Esophagus muscularis mucosa (tissue), 4 donors: ENCODE results near the gene LCN15. TPM values are rescaled to one million over a fixed set of nuclear protein-coding genes. Genes with fewer than 3 reads are reported as not detected.

Source experiments
- DNase-seq: peaks from one replicate; pipeline ENCODE4 v3.0.0-alpha.2; 2017; ENCODE audit errors: extremely low spot score
- H3K27ac ChIP-seq, 4 donors: fragments of 200-600 bp; sonication (generic); replicated peaks in 1 of 4; 1 replicate in 3 of 4; 2 replicates in 1 of 4; pipeline ENCODE4 v1.5.1; 2016 to 2019; ENCODE audit warnings: mild to moderate bottlenecking in 1 of 4
- H3K27me3 ChIP-seq, 4 donors: fragments of 200-600 bp; sonication (generic); one replicate each; pipeline versions ENCODE4 v1.5.1 to v1.6.0; 2016 to 2019
- H3K36me3 ChIP-seq, 4 donors: fragments of 200-600 bp; sonication (generic); one replicate each; pipeline ENCODE4 v1.5.1; 2016 to 2019
- H3K4me1 ChIP-seq, 4 donors: fragments of 200-600 bp; sonication (generic); one replicate each; pipeline ENCODE4 v1.5.1; 2016 to 2019
- H3K4me3 ChIP-seq, 4 donors: fragments of 200-600 bp; sonication (generic); 1 replicate in 2 of 4; 2 replicates in 2 of 4; pipeline ENCODE4 v1.5.1; 2016 to 2019; ENCODE audit warnings: mild to moderate bottlenecking in 4 of 4, moderate library complexity in 1 of 4
- H3K9me3 ChIP-seq, 4 donors: fragments of 200-600 bp; sonication (generic); 1 replicate in 3 of 4; 2 replicates in 1 of 4; pipeline ENCODE4 v1.5.1; 2016 to 2019
- EP300 ChIP-seq: sonication (generic); formaldehyde crosslinking; IDR thresholded peaks from one replicate; pipeline ENCODE4 v1.6.1; 2017; ENCODE audit warnings: antibody characterized with exemption
- POLR2A ChIP-seq: fragments of 450-650 bp; IDR thresholded peaks from one replicate; pipeline ENCODE4 v1.6.1; 2017; ENCODE audit warnings: antibody characterized with exemption, moderate library complexity, mild to moderate bottlenecking, low read depth
- POLR2AphosphoS5 ChIP-seq, 2 donors: sonication (generic); formaldehyde crosslinking; IDR thresholded peaks; one replicate each; pipeline ENCODE4 v1.6.1; 2017; ENCODE audit warnings: antibody characterized with exemption in 2 of 2
- WGBS: methylation state at CpG from one replicate; pipeline ENCODE4 v1.1.5; 2018; 5-methylcytosine and 5-hydroxymethylcytosine counted together
- intact Hi-C: fragments of 100-400 bp; cut with DNase I; formaldehyde crosslinking; loops from one replicate; pipeline ENCODE4 v1.15.1; 2023
- total RNA-seq, 4 donors: library from RNA; depleted of rRNA; stranded (reverse); fragments of >200 nt; gene quantifications; one replicate each; pipeline versions ENCODE4 v1.1.0 to v1.2.1, GENCODE V29; 2016
- TF ChIP-seq, protein P1 (sequence below), 3 experiments: fragments of 200-600 bp in 2 of 3; fragments of 450-650 bp in 1 of 3; sonication (generic) in 2 of 3; IDR thresholded peaks; one replicate each; pipeline ENCODE4 v1.5.1; 2017 to 2019; ENCODE audit warnings: antibody characterized with exemption in 3 of 3, mild to moderate bottlenecking in 2 of 3, moderate library complexity in 1 of 3

Gene LCN15
- total RNA-seq, 4 donors from 2014 or later = not detected

DNA sequence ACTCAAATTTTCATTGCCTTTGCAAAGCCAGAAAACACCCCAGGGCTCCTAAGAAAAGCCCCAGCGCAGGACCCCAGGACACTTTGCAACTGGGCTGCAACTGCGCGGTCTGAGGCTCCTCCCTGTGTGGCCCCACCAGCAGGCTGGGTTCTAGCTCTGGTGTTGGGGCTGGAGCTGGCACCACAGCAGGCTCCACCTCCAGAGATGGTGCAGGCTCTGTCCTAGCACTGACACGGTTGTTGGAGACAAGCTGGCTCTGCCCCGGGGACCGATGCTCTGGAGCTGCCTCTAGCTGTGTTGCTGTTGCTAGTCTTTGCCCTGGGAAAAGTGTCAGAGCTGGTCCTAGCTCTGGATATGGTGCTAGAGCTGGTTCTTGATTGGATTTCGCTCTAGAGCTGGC, 35.2 kb downstream of the LCN15 start:
- H3K4me1 ChIP-seq = peaks cover 37 to 49% (median 43%) of the 10 kb centered on the region in 4 donors
- H3K27ac ChIP-seq = peak overlapping the region in 2 of 4 donors; percentile 79 to 83
- H3K27me3 ChIP-seq = no peaks in the 10 kb centered on the region
- intact Hi-C loops = loop anchor here (5.0 kb wide), 1 partner anchor 42 kb away; the partner anchor contains the start of gene AGPAT2
- peaks cover 14 to 28% (median 26%) of the 10 kb centered on the region in 4 donors for H3K36me3 ChIP-seq
- no peak for DNase-seq
- H3K9me3 ChIP-seq = no peaks in the 10 kb centered on the region
- H3K4me3 ChIP-seq = peak overlapping the region; percentile 64 to 85 (median 74)
- WGBS = 73% methylated on average over 6 of the region's 7 CpGs
- TF ChIP-seq EP300 (no peak), POLR2AphosphoS5 (IDR thresholded peaks at IDR 0.05) (no peak), POLR2A (no peak)
- TF ChIP-seq, protein P1, sequence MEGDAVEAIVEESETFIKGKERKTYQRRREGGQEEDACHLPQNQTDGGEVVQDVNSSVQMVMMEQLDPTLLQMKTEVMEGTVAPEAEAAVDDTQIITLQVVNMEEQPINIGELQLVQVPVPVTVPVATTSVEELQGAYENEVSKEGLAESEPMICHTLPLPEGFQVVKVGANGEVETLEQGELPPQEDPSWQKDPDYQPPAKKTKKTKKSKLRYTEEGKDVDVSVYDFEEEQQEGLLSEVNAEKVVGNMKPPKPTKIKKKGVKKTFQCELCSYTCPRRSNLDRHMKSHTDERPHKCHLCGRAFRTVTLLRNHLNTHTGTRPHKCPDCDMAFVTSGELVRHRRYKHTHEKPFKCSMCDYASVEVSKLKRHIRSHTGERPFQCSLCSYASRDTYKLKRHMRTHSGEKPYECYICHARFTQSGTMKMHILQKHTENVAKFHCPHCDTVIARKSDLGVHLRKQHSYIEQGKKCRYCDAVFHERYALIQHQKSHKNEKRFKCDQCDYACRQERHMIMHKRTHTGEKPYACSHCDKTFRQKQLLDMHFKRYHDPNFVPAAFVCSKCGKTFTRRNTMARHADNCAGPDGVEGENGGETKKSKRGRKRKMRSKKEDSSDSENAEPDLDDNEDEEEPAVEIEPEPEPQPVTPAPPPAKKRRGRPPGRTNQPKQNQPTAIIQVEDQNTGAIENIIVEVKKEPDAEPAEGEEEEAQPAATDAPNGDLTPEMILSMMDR (IDR thresholded peaks at IDR 0.05) = no peak

DNA sequence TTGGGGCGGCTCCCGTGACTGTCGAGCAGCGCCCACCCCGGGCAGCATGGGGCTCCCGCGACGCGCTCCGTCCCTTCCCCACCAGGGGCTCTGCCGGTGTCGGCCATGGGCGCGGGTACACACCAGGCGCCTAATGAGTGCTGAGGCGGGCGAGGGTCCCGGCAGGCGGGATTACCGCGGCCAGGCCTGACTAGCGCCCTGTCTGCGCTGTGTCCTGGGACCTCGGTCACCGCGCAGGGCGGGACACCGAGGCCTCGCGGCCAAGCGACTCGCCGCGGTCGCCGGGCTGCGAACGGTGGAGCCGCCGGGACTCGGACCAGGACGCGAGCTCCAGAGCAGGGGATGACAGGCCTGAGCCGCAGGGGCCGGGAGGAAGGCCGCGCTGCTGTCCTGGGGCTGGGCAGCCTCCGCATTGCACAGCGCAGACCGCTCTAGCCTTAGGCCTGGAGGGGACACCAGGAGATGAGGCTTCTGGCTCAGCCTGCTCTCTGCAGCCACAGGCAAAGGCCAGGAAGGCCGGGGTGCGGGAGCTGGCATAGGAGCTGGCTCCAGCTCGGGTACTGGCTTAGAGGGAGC, 35.7 kb downstream of the LCN15 start:
- peak overlapping the region; percentile 75 to 83 (median 80) for H3K27ac ChIP-seq
- H3K27me3 ChIP-seq = no peaks in the 10 kb centered on the region
- H3K36me3 ChIP-seq = peaks cover 20 to 33% (median 32%) of the 10 kb centered on the region in 4 donors
- no peak for DNase-seq
- TF ChIP-seq EP300 (no peak), POLR2AphosphoS5 (IDR thresholded peaks at IDR 0.05) (no peak), POLR2A (no peak)
- TF ChIP-seq, protein P1 (IDR thresholded peaks at IDR 0.05) = no peak
- intact Hi-C loops = loop anchor here (5.0 kb wide), 1 partner anchor 41 kb away; the partner anchor contains the start of gene AGPAT2
- peaks cover 37 to 54% (median 44%) of the 10 kb centered on the region in 4 donors for H3K4me1 ChIP-seq
- no peaks in the 10 kb centered on the region for H3K9me3 ChIP-seq
- 10% methylated on average over 4 of the region's 53 CpGs for WGBS
- H3K4me3 ChIP-seq = peak overlapping the region; percentile 64 to 85 (median 74)

- peak; percentile 97 for DNase-seq
- Histone ChIP-seq H3K36me3 (peaks cover 25 to 38% (median 37%) of the 10 kb centered on the region in 4 donors), H3K27me3 (no peaks in the 10 kb centered on the region), H3K9me3 (no peaks in the 10 kb centered on the region), H3K27ac (peak overlapping the region; percentile 75 to 83 (median 80)), H3K4me3 (peak overlapping the region; percentile 64 to 85 (median 74)), H3K4me1 (peaks cover 37 to 59% (median 49%) of the 10 kb centered on the region in 4 donors)
- intact Hi-C loops = loop anchor here (5.0 kb wide), 1 partner anchor 41 kb away; the partner anchor contains the start of gene AGPAT2
- TF ChIP-seq, protein P1 (IDR thresholded peaks at IDR 0.05) = peak; percentile 90 to 96 (median 96)
- TF ChIP-seq EP300 = no peak
- TF ChIP-seq POLR2A = peak; percentile 97
- peak; percentile 98 to 100 for TF ChIP-seq POLR2AphosphoS5 (IDR thresholded peaks at IDR 0.05)
- no CpG with 5 or more reads among the region's 66 CpGs for WGBS
Measured at GRCh38 chr9:136728080-136728547, 36.2 kb downstream of the LCN15 start.

GRCh38 chr9:136726631-136727191, 37.6 kb downstream of the LCN15 start:
- Histone ChIP-seq H3K27ac (peak overlapping the region in 3 of 4 donors; percentile 11 to 79 (median 13)), H3K4me1 (peaks cover 47 to 73% (median 62%) of the 10 kb centered on the region in 4 donors), H3K27me3 (no peaks in the 10 kb centered on the region), H3K9me3 (no peaks in the 10 kb centered on the region), H3K4me3 (peak overlapping the region; percentile 64 to 85 (median 74)), H3K36me3 (peaks cover 34 to 52% (median 51%) of the 10 kb centered on the region in 4 donors)
- intact Hi-C loops = loop anchor here (5.0 kb wide), 1 partner anchor 39 kb away; the partner anchor contains the start of gene AGPAT2
- no peak for DNase-seq
- TF ChIP-seq, protein P1 (IDR thresholded peaks at IDR 0.05) = peak in 1 of 3 experiments; percentile 16
- TF ChIP-seq POLR2AphosphoS5 (IDR thresholded peaks at IDR 0.05) = no peak
- 17% methylated on average over 16 of the region's 18 CpGs for WGBS
